Measurements from ENCODE around the gene SH2D7.

The SH2D7 gene

GRCh38 chr15:78105476-78106241 is 13.3 kb downstream of the SH2D7 start:
- in situ Hi-C loops (cut with MboI; ENCODE audit: low pct_unique_long_range_greater_than_20kb, low sequenced_read_pairs, unreplicated experiment) = no loop called here

DNA sequence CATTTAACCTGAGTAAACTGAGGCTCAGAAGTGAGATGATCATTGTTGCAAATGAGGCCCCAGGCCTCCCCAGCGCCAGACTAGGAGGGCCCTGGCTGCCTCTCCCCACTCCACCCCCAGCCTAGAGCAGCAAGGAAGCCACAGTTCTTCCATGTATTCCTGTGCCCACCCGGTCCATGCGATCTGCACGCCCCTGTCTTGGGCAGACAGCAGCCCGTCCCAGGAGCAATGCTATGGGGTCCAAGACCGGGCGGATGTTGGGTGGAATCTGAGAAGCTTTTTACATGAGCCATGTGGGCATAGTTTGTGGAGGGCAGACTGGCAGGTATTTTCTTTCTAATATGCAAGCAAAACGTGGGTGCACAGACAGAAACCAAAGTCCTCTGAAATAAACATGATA is 15.1 kb downstream of the SH2D7 start:
- in situ Hi-C loops (cut with MboI; ENCODE audit: low pct_unique_long_range_greater_than_20kb, low sequenced_read_pairs, unreplicated experiment) = no loop called here
- no peak for DNase-seq (ENCODE audit: low spot score)
- TF ChIP-seq CTCF (IDR thresholded peaks at IDR 0.05; ENCODE audit: extremely low read depth, insufficient read depth, missing control alignments) = no peak

More at GRCh38 chr15:78105476-78106241, 13.3 kb downstream of the SH2D7 start:
- TF ChIP-seq CTCF (IDR thresholded peaks at IDR 0.05; ENCODE audit: extremely low read depth, insufficient read depth, missing control alignments) = no peak
- no peak for DNase-seq (ENCODE audit: low spot score)

- in situ Hi-C loops (cut with MboI; ENCODE audit: low pct_unique_long_range_greater_than_20kb, low sequenced_read_pairs, unreplicated experiment) = no loop called here
Observed at GRCh38 chr15:78108300-78109084, 16.1 kb downstream of the SH2D7 start.

DNA sequence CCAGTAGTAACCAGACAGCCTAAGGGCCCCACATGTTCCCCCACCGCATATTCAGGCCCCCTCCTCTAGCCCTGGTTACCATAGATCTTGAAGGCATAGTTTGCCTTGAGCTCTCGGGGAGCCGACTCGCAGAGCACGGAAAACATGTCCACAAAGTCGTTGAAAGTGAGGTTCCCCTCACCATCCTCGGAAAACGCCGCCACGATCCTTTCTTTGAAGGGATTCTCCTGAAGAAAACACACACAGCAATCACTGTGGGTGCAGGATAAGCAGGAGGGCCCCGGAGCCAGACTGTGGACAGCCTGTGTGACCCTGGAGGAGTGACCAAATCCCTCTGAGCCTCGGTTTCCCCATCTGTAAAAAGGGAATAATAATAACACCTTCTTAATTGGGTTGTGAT is 16.8 kb downstream of the SH2D7 start:
- in situ Hi-C loops (cut with MboI; ENCODE audit: low pct_unique_long_range_greater_than_20kb, low sequenced_read_pairs, unreplicated experiment) = no loop called here
- no peak for TF ChIP-seq CTCF (IDR thresholded peaks at IDR 0.05; ENCODE audit: extremely low read depth, insufficient read depth, missing control alignments)
- no peak for DNase-seq (ENCODE audit: low spot score)

More at GRCh38 chr15:78108300-78109084, 16.1 kb downstream of the SH2D7 start:
- DNase-seq (ENCODE audit: low spot score) = peak; percentile 81
- TF ChIP-seq CTCF (IDR thresholded peaks at IDR 0.05; ENCODE audit: extremely low read depth, insufficient read depth, missing control alignments) = peak; percentile 98

DNA sequence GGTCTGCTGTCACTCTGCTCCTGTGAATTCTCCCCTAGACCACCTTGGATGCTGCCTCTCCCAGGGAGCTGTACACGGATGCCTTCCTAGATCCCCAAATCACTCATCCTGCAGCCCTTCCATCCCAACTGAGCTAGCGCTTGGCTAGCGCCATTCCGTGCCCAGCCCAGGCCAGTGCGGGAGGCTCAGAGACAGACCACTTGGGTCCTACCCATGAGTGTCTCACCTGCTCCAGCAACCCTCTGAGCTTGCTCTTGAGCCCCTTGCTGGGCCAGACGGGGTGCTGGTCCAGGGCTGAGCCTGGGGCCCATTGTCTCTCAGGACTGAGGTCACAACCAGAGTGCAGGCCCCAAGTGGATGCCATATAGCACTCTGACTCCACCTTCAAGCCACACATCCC is 17.7 kb downstream of the SH2D7 start:
- in situ Hi-C loops (cut with MboI; ENCODE audit: low pct_unique_long_range_greater_than_20kb, low sequenced_read_pairs, unreplicated experiment) = loop anchor here (5.0 kb wide), 2 partner anchors 132 to 148 kb away; no protein-coding TSS in a partner anchor
- no peak for DNase-seq (ENCODE audit: low spot score)
- TF ChIP-seq CTCF (IDR thresholded peaks at IDR 0.05; ENCODE audit: extremely low read depth, insufficient read depth, missing control alignments) = no peak

DNA sequence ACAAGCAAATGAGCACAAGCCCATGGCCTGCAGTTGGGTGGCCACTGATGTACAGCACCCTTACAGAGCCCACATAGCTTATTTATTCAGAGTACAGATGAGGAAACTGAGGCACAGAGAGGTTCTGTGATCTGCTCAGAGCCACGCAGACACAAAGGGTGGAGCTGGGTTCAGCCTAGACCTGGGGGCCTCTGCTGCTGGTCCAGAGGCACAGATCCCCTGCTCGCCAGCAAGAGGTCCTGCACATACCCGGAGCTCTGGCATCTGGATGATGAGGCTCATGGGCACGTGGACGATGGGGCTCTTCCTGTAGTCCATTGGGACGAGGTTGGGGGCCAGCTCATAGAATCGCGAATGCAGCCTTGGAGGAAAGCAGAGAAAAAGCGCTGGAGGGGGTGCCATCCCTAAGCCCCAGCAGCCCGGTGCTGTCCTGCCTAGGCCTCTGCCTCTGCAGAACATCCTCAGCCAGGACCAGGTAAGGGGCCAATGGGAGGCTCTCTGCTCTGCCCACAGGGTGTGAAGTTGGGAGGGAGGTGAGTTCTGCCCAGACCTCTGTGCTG is 18.6 kb downstream of the SH2D7 start:
- no peak for DNase-seq (ENCODE audit: low spot score)
- in situ Hi-C loops (cut with MboI; ENCODE audit: low pct_unique_long_range_greater_than_20kb, low sequenced_read_pairs, unreplicated experiment) = loop anchor here (5.0 kb wide), 2 partner anchors 131 to 149 kb away; no protein-coding TSS in a partner anchor
- no peak for TF ChIP-seq CTCF (IDR thresholded peaks at IDR 0.05; ENCODE audit: extremely low read depth, insufficient read depth, missing control alignments)
